ENCODE results near the gene PEAK3. TPM values are rescaled to one million over a fixed set of nuclear protein-coding genes. Genes with fewer than 3 reads are reported as not detected.
"Not testable (repeated sequence)": the region's sequence is repeated elsewhere in the genome, so short reads cannot be mapped to it uniquely, and the experiment has no call there.

The PEAK3 gene
- total and polyA plus RNA-seq, 8 donors, result 0.07 to 8.5 (median 0.16) TPM

- no peak overlapping the region for H3K4me3 ChIP-seq
- no peak for DNase-seq
- peaks cover 17 to 91% of the 10 kb centered on the region in 2 donors for H3K4me1 ChIP-seq
- no peaks in the 10 kb centered on the region for H3K9me3 ChIP-seq
- no peak for TF ChIP-seq CTCF (IDR thresholded peaks at IDR 0.05)
- no peak for ATAC-seq
- H3K27ac ChIP-seq, result peak overlapping the region in 1 of 2 donors; percentile 96
- intact Hi-C loops (cut with DNase I), result no loop called here
- no peaks in the 10 kb centered on the region for H3K36me3 ChIP-seq
- H3K27me3 ChIP-seq, result peaks cover 42 to 54% of the 10 kb centered on the region in 2 donors
These were observed 5.8 kb upstream of the PEAK3 start for GRCh38 chr19:2287585-2288337.

GRCh38 chr19:2286402-2287140 is 4.6 kb upstream of the PEAK3 start:
- intact Hi-C loops (cut with DNase I), result no loop called here
- no peak for ATAC-seq

GRCh38 chr19:2283835-2284507 is 2.0 kb upstream of the PEAK3 start:
- intact Hi-C loops (cut with DNase I), result no loop called here
- H3K27me3 ChIP-seq, result peaks cover 6 to 24% of the 10 kb centered on the region in 2 donors
- no peak for ATAC-seq

More at GRCh38 chr19:2286402-2287140, 4.6 kb upstream of the PEAK3 start:
- H3K9me3 ChIP-seq, result no peaks in the 10 kb centered on the region
- peaks cover 31 to 50% of the 10 kb centered on the region in 2 donors for H3K27me3 ChIP-seq
- H3K36me3 ChIP-seq, result no peaks in the 10 kb centered on the region
- no peak overlapping the region for H3K4me3 ChIP-seq
- peak overlapping the region in 1 of 2 donors; percentile 96 for H3K27ac ChIP-seq
- DNase-seq, result no peak
- TF ChIP-seq CTCF (IDR thresholded peaks at IDR 0.05), result no peak
- peaks cover 20 to 85% of the 10 kb centered on the region in 2 donors for H3K4me1 ChIP-seq

GRCh38 chr19:2282862-2283237 is 875 bp upstream of the PEAK3 start:
- Histone ChIP-seq H3K27ac (peak overlapping the region in 1 of 2 donors; percentile 84), H3K4me3 (peak overlapping the region in 1 of 2 donors; percentile 50)

More at GRCh38 chr19:2283835-2284507, 2.0 kb upstream of the PEAK3 start:
- H3K4me3 ChIP-seq, result no peak overlapping the region
- H3K9me3 ChIP-seq, result no peaks in the 10 kb centered on the region
- peaks cover 3 to 69% of the 10 kb centered on the region in 2 donors for H3K4me1 ChIP-seq
- H3K27ac ChIP-seq, result no peak overlapping the region
- no peak for DNase-seq
- no peak for TF ChIP-seq CTCF (IDR thresholded peaks at IDR 0.05)
- peaks cover 0 to 1% of the 10 kb centered on the region in 2 donors for H3K36me3 ChIP-seq

GRCh38 chr19:2281265-2282061 is 512 bp downstream of the PEAK3 start:
- peak overlapping the region; percentile 5 to 50 for H3K4me3 ChIP-seq
- peaks cover 0 to 12% of the 10 kb centered on the region in 2 donors for H3K27me3 ChIP-seq
- H3K4me1 ChIP-seq, result peaks cover 3 to 53% of the 10 kb centered on the region in 2 donors
- H3K36me3 ChIP-seq, result peaks cover 0 to 20% of the 10 kb centered on the region in 2 donors
- peak; percentile 25 for ATAC-seq
- intact Hi-C loops (cut with DNase I); DNase-seq; H3K9me3 ChIP-seq: not testable (repeated sequence)
- peak overlapping the region; percentile 54 to 84 for H3K27ac ChIP-seq

More at GRCh38 chr19:2282862-2283237, 875 bp upstream of the PEAK3 start:
- peaks cover 3 to 63% of the 10 kb centered on the region in 2 donors for H3K4me1 ChIP-seq
- no peak for TF ChIP-seq CTCF (IDR thresholded peaks at IDR 0.05)
- H3K27me3 ChIP-seq, result peaks cover 0 to 13% of the 10 kb centered on the region in 2 donors
- ATAC-seq (no peak), DNase-seq (no peak)
- peaks cover 0 to 8% of the 10 kb centered on the region in 2 donors for H3K36me3 ChIP-seq
- no peaks in the 10 kb centered on the region for H3K9me3 ChIP-seq
- intact Hi-C loops (cut with DNase I), result no loop called here

Measured in left lung (tissue), 10 donors.